GM12892 (cell line): Measurements from ENCODE around the gene ZFPM1.

Source experiments
- DNase-seq: peaks from one replicate; pipeline ENCODE4 v3.0.0; 2011; ENCODE audit not compliant: insufficient read length
- FAIRE-seq: peaks from 2 replicates; lab custom pipeline; 2011; peaks lifted over from hg19 to GRCh38; lab: Jason Lieb, UNC
- POLR2A ChIP-seq: IDR thresholded peaks from 2 replicates; pipeline ENCODE4 v1.6.1; 2011; ENCODE audit warnings: low read depth, low read length, control low read depth
- POLR2AphosphoS5 ChIP-seq: IDR thresholded peaks from 2 replicates; pipeline ENCODE4 v1.6.1; 2011; ENCODE audit warnings: low read depth, low read length, control low read depth
- TAF1 ChIP-seq: IDR thresholded peaks from 2 replicates; pipeline ENCODE4 v1.6.1; 2011; ENCODE audit warnings: low read depth, mild to moderate bottlenecking, control low read depth, low read length, borderline replicate concordance

ZFPM1 gene

GRCh38 chr16:88506723-88507122 lies 53.6 kb downstream of the ZFPM1 start:
- no peak for TF ChIP-seq POLR2AphosphoS5
- TF ChIP-seq POLR2A, result no peak
- TF ChIP-seq TAF1, result no peak
- DNase-seq, result no peak
- no peak for FAIRE-seq

DNA sequence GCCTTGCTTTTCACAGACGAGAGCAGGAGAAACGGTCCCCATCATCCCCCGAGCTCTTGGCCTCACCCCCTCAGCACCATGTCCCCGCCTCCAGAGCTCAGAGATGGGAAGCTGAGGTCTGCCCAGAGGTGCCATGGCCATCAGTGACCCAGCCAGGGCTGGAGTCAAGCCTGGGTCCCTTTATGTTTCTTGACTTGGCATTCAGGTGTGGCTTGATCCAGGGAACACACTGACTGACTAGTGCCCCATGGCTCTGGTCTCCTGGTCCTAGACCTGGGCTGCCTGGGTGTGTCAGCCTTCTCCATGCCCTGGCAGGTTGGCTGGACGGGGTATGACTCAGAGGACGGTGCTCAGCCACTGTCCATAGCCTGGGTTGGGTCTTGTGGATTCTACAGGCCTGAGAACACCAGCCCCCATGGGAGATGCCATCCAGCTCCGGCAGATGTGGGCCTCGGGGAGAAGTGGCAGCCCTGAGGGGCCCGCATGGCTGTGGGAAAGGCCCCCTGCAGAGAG lies 54.2 kb downstream of the ZFPM1 start:
- no peak for DNase-seq
- TF ChIP-seq POLR2A (no peak), POLR2AphosphoS5 (no peak), TAF1 (no peak)
- no peak for FAIRE-seq

DNA sequence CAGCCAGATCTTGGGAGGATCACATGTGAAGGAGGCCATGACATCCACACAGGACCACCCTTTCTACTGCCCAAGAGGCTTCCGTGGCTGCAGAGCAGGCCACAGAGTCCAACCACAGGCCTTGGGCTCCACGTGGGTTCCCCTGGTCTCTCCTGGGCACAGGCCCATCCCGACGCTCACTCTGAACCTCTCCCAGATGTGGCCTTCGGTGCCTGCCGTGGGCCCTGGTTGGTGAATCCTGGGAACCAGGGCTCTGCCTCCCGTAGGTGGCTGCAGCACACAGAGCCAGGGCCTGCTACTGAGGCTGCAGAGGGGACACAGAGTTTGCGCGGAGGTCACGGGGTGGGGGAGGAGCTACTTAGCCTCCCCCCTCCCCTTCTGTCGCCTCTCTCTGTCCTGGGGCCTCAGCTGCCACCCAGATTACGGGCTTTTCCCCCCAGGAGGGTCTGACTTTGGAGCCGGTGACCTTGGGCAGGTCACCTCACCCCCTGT lies 55.3 kb downstream of the ZFPM1 start:
- FAIRE-seq (no peak), DNase-seq (no peak)
- TF ChIP-seq POLR2A (no peak), POLR2AphosphoS5 (no peak), TAF1 (no peak)

DNA sequence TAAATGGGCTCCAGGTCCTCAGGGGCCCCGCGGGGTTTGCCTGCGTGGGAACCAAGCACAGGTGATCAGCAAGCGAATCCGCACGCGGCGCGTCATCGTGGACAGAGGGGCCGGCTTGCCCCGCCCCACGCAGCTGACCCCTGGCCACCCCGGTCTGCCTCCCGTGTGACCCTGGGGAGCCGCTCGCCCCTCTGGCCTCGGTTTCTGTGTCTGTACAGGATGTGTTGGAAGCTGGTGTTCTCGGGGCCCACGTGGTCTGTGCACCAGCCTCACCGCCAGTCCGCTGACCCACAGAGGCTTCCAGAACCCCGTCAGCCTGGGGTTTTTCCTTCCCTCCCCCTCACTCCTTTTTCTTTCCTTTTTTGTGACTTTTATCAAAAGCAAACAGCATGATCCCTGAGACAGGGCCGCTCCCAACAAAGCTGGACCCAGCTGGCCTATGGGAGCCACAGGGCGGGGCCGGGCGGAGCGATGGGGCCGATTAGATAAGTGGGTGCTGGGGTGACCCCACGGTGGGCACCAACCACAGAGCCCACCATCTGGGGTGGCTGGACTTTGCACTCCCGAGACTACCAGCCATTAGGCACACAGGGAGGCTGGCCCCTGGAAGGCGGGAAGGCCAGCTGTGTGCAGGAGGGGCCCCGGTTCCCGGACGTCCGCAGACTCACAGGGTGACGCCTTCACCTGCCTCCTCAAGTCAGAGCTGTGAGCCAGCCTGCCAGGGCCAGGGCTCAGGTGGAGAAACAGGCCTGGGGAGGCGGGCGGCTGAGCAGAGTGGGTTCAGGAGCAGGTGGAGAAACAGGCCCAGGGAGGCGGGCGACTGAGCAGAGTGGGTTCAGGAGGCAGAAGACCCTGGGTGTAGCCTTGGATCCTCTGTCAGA lies 56.0 kb downstream of the ZFPM1 start:
- FAIRE-seq, result no peak
- TF ChIP-seq POLR2A (no peak), TAF1 (no peak), POLR2AphosphoS5 (no peak)
- no peak for DNase-seq

DNA sequence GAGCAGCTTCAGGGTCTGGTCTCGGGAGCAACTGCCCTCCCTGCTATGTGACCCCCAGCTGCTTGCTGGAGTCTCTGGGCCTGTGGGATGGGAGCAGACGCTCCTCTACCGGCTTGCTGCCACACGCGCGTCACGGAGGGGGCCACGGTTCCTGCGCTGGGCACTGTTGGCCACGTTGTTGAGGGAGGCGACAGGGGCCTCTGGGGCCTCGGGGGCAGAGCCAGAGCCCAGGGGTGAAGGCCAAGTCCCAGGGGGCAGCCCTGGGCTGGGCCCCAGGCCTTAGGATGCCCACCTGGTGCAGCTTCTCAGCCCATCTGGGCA lies 56.6 kb downstream of the ZFPM1 start:
- DNase-seq (no peak), FAIRE-seq (no peak)
- no peak for TF ChIP-seq TAF1

- FAIRE-seq, result no peak
- TF ChIP-seq POLR2AphosphoS5, result no peak
- no peak for TF ChIP-seq POLR2A
- TF ChIP-seq TAF1, result no peak
- no peak for DNase-seq
Measured at GRCh38 chr16:88510091-88510994, 57.3 kb downstream of the ZFPM1 start.

DNA sequence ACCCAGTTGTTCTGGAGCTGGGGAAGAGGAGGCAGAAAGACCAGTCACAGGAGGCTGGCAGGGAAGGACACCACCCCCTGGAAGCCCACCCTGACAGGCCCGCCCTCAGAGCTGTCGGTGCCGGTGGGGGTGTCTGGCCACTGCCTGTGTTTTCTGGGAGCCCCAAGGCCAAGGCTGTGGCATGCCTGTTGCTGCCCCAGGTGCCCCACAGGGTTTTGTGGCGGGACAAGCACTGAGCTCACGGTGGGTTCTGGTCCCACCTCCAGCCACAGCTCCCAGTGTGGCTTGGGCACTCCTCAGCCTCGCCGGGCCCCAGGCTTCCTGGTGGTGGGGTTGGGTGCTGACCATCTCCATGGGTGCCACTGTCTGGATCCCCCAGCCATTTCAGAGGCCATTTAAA lies 58.0 kb downstream of the ZFPM1 start:
- TF ChIP-seq TAF1 (no peak), POLR2A (no peak), POLR2AphosphoS5 (no peak)
- no peak for DNase-seq
- FAIRE-seq, result no peak

DNA sequence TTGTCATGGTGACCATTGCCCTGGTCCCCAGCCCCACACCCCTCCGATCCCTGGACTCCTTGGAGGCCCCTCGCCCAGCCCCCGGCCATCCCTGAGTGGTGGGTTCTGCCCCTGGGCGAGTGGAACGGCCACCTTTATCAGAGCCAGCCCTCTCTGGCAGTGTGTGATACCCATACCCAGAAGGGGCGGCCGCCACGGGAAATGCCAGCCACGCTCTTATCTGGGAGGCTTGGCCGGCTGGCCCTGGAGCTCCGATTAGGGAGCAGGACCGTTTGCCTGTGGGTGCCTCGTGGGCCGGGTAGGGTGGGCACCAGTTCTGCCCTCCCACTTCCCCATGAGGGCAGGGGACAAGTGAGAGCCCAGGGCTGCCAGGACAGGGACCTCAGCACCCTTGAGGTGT lies 58.8 kb downstream of the ZFPM1 start:
- no peak for DNase-seq
- TF ChIP-seq TAF1 (no peak), POLR2A (no peak), POLR2AphosphoS5 (no peak)
- FAIRE-seq, result no peak

GRCh38 chr16:88512728-88513696 lies 59.9 kb downstream of the ZFPM1 start:
- TF ChIP-seq TAF1, result no peak
- no peak for TF ChIP-seq POLR2AphosphoS5
- TF ChIP-seq POLR2A, result no peak
- FAIRE-seq, result no peak
- DNase-seq, result no peak

DNA sequence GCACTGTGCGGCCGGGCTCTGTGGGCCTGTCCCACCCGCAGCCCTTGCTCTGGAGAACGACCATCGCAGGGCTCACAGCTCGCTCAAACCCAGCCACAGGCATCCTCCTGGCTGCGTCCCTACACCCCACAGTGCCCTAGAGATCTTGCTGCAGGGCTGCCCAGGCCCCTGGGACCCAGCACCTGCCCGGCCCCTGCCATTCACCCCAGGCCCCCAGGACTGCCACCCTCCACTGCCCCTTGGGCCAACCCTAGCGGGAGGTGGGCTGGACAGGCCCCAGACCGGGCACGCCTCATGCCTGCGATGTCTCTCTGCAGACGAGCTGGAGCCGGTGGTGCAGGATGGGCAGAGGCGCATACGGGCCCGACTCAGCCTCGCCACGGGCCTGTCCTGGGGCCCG lies 61.0 kb downstream of the ZFPM1 start:
- DNase-seq, result no peak
- no peak for FAIRE-seq
- no peak for TF ChIP-seq POLR2AphosphoS5
- no peak for TF ChIP-seq POLR2A
- no peak for TF ChIP-seq TAF1

DNA sequence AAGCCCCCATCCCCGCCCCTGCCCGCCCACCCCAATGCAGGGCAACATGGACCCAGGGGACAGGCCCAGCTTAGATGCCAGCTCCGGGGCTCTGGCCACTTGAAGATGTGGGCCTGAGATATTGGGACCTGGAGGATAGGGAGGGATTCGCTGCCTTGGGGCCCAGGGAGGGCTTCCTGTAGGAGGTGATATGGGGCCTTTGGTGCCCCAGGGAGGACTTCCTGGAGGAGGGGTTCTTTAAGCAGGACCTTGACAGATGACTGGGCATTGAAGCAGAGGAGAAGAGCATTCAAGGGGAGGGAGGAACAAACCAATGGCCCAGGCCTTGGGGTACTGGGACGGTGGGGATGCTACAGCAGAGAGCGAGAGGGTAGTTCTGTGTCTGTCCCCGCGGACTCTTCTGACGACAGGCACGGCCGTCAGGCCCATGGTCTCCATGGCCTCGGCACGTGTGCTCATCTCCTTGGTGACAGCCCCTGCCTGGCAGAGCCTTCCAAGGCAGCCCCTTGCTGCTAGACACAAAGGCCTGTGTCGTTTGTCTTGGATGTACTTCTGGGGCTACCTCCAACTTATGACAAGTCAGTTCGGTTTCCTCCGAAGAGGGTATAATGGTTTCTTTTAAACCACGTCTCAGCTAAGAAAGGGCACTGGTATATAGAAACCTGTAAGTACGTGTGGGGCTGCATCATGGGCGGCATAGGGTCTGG lies 61.6 kb downstream of the ZFPM1 start:
- TF ChIP-seq TAF1, result no peak
- no peak for TF ChIP-seq POLR2AphosphoS5
- no peak for TF ChIP-seq POLR2A
- DNase-seq (no peak), FAIRE-seq (no peak)
